ENCODE results near the gene NR2F1.

NR2F1 gene

DNA sequence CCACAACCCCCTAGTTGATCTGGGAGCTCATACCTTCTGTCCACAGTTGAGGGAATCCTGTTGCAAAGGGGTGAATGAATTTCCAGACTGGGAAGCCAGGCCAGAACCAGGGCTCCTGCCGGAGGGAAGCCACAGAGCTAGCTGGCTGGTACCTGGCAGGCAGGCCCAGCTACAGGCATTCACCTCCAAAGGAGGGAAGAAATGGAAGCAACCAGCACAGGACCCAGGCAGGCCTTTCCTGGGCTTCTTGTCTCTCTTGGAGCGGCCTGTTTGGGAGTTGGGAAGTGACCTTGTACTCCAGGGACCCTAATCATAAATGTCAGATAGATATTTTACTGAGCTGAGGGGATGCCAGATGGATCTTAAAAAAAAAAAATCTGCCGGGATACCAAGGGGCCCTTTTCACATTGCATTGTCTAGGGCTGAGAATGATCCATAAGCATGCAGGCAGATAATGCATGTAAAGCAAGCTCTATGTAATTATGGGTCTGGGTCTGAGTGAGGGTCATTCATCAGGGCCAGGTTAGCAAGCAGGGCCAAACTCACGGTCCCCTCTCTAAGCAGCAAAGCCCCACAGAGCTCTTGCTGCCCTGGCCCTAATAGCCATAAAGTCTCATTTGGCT is 8.4 kb downstream of the NR2F1 start:
- DNase-seq, result no peak

DNA sequence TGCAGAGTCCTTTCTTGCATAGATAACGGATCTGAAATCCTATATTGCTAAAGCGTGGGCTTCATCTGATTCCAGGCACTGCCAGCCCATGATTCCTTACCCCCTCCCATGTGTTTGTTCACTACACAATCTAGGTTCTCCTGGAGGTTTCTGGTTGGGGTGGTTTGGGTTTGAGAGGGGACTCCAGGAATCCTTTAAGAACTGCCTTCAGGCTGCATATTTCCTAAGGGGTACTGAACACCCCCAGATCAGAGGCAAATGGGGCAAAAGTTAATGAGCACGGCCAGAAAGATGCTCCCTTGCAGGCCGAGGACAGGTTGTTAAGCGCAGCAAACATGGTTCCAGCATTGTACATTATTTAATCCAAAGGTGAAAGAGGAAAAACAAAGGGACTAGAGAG is 9.9 kb downstream of the NR2F1 start:
- no peak for DNase-seq

DNA sequence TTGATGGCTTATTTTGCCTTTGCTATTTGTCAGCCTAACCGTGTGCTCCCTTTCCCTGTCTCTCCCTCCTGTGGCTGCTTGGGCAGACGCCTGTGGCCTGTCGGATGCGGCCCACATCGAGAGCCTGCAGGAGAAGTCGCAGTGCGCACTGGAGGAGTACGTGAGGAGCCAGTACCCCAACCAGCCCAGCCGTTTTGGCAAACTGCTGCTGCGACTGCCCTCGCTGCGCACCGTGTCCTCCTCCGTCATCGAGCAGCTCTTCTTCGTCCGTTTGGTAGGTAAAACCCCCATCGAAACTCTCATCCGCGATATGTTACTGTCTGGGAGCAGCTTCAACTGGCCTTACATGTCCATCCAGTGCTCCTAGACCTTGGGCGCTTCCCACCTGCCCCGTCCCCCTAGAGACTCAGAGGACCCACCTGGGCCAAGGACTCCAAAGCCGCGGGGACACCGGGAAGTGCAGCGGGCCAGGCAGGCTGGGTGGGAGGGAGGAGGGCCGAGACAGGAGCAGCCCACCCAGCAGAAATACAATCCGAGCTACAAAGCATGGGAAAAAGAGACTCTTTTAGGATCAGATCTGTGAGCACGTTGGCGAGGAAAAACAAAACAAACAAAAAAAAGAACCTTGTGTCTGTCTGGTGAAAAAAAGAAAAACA is 10.6 kb downstream of the NR2F1 start:
- DNase-seq, result no peak

DNA sequence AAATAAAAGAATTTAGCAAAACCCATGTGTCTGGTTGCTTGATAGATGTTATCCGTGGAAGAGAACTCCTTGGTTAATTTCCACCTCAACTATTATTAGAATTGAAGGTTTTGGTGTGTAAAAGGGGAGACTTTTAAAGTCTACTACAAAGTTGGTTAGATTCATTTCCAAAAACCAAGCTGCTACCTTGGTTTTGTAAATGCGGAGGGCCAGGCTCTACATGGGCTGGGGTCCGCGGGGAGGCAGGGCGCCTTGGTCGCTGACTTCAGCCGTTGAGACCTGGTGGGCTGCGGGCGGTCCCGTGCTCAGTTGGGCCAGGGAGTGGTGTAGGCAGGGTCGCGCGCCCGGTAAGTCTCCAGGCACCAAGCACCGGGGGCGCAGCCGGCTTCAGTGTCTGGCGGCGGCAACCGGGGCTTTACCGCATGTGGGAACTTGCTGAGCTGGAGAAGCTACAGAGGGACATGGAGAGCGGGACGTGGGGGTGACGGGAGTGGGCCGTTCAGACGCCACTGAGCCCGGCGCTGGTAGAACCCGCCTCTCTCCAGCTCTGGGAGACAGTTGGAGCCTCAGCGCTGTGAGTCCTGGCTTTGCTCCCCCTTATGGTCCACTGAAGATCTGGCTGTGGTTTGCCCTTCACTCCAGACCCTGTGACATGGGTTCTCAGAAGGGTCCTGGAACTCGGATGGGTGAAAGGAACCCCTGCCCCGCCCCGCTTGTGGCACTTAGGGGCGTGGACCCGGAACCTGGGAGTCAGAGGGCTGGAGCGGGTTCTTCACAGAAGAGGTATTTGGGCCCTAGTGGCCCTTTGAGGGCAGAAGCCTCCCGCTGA is 11.8 kb downstream of the NR2F1 start:
- no peak for DNase-seq

DNA sequence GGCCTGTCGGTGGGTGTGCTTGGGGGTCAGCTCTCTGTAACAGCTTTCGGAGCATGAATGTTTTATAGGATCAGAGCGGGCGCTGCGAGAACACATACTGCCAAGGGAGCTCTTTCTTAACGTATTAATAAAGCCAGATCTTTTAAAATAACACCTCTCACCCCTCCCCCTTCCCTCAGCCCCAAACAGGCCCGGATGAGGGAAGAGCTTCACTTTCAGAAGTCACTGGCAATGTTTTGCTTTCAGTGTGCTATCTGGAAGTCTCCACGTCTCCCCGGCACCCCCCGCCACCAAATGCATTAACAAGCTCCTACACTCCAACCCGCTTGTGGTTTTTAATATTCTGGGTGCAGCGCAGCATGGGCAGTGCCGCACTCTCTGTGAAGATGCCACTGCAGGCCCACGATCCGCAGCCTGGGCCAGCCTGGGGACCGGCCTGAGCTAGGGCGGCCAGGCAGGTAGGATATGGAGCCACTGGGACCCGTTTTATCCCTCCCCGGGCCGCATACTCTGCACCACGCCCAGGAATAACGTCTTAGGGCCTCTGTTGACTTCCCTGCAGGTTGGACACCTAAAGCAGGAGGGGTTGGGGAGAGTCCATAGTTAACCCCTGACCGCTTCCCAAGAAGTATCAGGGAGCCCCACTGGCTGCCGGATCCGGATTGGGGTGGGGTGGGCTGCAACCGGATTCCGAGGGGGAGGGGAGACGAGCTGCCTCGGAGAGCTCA is 12.6 kb downstream of the NR2F1 start:
- DNase-seq, result no peak

DNA sequence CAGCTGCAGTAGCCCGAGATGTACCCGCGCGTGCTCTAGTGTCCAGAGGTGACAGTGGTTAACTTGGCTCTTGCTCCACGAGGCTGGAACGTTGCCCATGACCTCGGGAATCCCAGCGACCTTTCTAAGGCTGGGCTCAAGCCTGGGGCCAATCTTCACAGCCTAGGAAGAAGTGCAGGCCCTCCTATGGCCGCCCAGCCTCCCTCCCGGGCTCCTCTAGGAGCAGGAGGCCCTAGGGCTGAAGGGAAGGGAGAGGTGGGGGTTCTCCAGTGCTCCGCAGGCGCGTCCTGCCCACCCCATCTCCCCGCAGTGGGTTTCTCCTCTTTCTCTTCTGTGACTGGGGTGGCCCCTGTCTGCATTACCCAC is 13.3 kb downstream of the NR2F1 start:
- no peak for DNase-seq

DNA sequence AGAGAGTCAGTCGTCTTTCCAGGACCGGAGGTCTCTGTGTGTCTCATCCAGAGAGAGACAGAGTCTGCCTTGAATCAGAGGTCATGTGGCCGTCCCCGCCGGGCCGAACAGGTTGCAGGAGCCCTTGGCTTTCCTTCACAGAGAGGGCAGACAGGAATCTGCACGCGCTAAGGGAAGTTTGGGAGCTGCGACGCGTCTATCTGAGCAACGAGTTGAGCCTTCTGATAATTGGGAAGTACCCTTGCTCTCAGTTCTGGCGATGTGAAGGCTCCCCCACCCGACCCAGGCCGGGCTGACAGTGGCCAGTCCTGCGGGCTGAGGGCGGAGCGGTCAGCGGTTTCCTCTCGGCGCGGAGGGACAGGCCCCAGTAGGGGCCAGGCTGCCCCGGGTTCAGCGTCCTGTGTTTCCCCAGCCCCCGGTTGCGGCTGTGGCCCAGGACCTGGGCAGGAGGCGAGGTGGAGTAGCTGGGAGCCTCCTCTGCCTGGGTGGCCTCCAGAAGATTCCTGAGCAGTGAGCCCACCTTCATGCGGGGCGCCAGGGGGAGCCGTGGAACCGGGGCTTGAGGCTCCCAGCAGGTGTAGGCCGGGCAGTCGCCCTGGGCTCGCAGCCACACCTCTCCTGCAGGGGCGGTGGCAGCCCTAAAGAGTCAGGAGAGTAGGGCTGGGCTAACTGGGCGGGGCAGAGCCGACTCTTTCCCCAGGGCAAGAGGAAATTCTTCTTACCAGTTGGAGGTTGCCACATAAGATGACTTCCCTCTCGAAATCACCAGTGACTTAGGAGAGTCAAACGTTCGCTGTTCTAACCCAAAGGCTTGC is 13.9 kb downstream of the NR2F1 start:
- DNase-seq, result no peak

DNA sequence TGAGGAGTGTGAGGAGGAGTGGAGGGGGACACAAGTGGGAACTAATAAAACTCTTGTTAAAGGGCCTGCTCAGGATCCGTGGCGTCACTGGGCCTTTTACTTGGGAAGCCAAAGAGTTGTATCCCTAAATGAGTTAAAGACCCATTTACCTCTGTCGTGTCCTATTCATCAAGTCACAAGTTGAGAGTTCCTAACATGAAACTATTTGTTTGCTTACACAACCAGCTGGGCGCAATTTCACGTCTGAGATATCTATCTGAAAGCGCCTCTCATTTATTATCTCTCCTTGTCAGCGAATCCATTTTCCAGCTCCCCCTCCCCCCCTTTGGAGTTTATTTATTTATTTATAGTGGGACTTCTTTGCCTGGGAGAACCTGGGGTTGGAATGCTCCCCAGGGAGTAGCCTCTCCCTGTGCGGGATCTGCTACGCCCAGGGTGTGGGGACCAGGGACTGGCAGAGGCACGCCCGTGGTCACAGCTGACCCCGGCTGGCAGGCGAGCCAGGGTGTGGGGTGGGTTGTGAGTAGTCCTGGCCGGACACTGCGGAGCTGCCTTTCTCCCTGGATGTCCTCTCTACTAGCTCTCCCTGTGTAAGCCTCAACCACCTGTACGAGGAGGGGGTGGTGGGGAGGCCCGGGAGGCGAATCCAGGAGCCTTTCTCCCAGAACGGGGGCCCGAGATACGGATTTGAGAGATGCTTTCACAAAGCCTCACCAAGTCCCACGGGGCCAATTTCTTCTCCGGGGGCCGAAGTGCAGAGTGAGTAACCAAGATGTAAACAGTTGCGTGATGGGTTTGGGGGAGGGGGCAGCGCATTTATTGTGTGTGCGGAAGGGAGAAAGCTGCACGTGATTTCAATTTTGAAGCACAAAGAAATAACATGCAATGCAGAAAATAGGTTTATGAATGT is 15.3 kb downstream of the NR2F1 start:
- no peak for DNase-seq

DNA sequence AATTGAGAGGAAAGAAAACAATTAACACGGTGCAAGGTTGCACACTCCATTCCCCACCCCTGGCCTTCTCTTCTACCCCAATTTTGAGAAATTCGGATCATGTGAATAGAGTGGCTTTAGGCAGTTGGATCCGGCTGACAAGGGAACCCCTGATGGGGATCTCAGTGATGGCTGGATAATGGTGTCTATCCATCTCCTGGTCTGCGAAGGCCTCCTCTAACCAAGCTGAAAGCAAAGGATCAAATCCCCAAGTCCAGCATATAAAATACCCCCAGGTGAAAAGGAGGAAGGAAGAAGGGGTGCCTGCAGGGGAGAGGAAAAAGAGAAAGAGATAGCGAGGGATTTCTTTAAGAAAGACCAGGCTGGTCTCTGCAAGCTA is 16.0 kb downstream of the NR2F1 start:
- no peak for DNase-seq

DNA sequence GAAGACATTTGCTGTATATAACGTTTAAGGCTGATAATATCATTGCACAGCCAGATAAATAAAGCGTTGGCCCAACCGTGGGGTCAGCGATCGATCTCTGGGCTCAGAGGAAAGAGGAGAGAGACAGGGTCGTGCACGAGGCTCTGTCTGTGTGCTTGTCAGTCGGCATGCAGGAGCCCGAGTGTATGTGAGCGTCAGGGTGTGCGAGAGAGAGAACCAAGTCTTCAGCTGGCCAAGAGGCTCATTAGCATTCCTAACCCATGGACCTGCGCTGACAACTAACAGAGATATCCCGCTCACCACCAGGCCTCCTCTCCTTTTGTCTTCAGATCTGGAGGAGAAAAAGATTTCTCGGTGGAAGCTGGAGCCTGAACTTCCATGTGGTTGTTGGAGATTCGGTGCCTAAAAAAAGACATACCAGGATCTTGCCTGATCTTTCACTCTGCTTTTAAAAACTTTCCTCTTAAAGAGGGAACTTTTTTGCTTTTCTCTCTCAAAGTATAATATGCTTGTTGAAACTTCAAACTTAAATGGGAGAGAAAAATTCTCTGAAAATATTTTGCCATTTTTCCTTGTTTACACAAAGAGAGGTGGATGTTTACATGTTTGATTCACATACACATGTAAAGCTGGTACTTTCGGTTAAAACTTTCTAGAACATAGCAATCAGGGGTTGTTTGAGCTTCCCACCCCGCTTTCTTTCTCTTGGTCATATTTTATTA is 16.5 kb downstream of the NR2F1 start:
- no peak for DNase-seq

DNA sequence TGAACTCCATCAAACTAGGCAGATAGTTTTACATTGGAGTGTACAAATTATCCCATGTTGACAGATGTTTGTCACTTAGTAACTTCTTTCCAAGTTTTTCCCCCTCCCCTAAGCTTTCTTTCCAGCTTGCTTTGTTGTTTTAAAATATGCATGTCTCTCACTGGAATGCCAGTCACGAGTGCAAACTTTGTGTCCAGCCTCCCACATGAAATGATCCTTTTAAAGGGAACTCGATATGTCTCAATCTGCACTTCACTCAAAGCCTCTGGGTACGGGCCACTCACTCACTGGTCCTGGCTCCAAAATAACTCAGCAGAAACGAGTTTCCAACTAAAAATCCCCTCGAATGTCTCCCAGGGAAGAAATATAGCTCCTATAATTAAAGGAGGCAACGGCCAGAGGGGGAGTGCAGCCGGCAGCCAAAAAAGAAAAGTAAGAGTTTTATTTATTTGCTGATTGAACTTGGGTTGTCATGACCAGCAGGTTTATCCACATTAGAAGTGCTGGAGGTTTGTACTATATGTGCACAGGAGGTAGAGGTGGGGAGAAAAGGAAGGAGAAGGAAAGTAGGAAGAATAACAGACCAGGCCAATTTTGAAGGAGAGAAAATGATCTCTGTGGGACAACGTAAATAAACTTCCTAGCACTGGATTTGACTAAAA is 17.5 kb downstream of the NR2F1 start:
- no peak for DNase-seq

DNA sequence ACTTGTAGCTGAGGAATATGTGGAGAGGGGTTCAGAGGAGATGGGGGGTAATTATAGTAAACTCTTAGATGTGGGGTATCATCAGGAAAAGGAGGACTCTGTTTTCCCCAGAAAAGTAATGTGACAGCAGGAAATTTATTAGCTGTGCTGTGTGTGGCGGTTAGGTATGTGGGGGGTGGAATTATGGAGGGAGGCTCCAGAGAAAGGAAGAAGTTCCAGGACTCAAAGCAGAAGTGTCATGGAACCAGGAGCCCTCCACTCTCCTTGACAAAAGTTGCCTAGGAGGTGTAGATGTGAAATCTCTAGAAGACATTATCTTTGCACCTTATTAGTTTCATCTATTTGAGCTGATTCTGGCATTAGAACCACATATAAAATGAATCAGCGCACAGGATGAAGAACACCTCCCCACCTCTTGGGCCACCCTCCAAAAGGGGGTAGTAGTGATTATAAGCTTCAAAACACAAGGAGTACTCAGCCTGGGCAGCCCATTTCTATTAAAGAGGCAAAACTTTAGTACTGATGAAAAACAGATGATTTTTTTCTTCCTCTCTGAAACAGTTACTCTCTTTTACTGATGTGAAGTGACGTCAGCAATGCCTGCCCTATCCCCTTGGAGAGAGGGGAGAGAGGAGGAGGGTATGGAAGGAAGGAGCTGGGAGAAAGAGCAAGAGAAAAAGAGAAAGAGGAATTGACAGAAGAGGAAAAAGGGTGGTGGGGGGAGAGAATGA is 18.2 kb downstream of the NR2F1 start:
- no peak for DNase-seq

DNA sequence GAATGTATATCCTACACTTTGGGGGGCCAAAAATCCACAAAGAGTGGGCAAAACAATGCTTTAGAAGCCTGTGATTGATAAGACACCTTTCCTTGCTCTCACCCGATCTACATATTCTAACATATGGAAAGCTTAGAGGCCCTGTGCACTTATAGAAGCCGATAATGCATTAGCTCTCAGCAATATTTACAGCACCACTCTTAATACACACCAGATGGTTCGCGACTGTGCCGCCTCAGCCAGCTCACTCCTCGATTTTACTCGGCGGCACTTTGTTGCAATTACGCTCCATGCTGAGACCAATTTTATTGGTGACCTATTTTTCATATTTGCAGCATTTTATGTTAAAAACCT is 18.8 kb downstream of the NR2F1 start:
- no peak for DNase-seq

DNA sequence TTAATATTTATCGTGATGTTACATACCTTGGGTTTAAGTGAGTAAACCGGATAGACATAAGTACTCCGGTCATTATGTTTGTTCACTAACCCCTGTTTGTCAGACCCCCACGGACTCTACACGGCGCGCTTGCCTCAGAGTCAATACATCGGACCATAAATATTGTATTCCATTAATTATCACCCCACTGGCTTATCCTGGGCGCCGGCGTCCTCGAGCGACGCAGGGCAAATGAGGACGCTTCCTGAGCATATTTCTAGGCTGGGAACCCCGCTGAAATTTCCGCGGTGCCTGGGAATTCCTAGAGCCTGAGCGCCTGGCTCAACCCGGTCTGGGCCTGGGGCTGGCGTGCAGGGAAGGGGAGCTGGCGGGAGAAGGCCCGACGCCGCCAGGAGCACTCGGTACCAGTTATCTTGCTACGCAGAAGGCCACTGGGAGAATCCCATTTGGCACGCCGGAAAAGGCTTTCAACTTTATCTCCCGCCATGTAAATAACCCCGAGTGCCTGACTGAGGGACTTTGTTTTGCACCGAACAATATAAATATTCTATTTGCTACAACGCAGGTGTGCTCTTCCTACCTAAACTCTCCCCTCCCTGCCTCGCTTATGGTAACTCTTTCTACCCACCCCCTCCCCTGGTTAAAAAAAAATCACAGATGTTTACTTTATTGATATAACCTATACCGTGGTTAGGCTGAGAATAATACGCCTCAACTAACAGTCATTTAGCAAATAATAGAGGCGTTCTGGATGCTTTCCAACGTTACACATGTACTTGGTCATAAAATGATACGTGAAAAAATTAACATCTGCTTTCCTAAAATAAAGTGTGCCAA is 19.4 kb downstream of the NR2F1 start:
- DNase-seq, result no peak

DNA sequence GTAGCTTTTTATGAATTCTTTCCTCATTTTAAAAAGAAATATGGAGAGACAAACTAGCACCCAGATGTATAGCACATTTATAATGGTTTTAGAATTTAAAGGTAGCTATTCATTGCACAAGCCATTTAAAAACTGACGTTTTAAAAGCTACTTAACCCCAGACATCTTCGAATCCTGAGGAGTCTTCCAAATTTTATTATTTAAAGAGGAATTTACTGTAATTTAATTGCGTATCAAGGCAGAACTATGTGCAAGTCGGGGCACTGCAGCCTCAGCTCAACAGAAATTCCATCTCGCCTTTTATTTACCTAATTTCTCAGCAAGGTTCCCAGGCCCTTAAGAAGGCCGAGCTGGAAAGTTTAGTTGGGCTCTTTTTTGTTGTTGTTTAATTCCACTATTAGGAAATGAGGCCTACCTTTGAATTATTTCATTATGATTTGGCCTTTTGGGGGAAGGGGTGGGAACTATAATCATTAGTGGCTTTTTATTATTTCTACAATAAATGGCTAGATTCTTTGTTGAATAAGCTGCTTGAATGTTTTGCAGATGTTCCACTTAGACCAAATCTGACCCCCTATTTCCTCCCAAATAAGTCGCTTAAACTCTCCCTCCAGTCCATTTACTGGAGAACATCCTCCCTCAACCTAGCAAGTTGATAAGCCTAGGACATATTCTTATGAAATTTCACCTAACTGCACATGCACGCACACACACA is 20.2 kb downstream of the NR2F1 start:
- no peak for DNase-seq

DNA sequence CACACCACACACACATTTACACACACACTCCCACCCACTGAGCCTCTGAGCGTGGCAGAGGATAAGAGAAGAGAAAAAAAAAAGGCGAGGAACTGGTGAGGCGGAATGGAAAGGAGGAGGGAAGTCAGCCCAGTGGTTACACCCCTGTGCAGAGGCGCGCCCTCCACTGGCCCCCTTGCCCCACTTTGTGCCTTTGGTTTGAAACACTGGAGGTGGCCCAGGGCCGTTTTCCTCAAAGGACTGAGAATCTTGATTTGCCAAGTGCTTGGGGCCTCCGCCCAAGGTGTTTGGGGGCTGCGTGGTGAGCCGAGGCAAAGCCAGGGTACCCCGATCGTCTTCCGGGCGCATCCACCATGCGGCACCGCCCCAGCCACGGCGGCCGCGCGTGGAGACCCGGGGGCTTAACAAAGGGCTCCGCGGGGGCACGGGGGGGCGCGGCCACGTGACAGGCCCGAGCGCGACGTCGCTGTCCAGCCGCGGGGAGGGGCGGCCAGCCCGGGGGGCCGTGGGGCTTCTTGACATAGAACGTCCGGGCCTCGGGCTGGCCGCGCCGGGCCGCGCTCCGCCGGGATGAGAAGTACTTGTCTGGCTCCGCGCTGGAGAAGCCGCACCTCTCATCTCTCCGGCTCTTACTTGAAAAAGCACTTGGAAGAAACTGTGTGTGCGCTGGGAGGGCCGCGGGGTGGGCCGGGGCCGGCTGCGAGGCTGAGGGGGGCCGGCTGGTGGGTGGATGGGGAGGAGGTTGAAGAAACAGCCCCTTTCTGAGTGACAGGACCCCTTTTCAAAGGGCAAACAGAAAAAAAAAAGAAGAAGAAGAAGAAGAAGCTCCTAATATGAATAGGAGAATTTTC is 21.0 kb downstream of the NR2F1 start:
- DNase-seq, result no peak
